Lung (tissue), 12 donors: ENCODE measurements around the gene SSNA1. TPM values are rescaled to one million over a fixed set of nuclear protein-coding genes. Genes with fewer than 3 reads are reported as not detected.
A peak's percentile ranks its signal among the peaks of the same experiment; 100 is the strongest.

ENCODE experiments used
- ATAC-seq: fragments of 200-7000 bp; cut with Tn5 transposase; one replicate; pipeline ENCODE4 v1.9.1; 2020; ENCODE audit warnings: moderate number of reproducible peaks; ENCODE audit not compliant: insufficient read depth, low FRiP score
- DNase-seq, 3 donors: peaks; one replicate each; pipeline ENCODE4 v3.0.0-alpha.2; 2013 to 2017
- H3K27ac ChIP-seq, 2 donors: one replicate each; pipeline ENCODE4 v1.5.1; 2013; ENCODE audit warnings: mild to moderate bottlenecking in 2 of 2, moderate library complexity in 2 of 2, control low read depth in 1 of 2, inconsistent platforms in 1 of 2, low read depth in 1 of 2, low read length in 1 of 2
- H3K27me3 ChIP-seq, 3 donors: one replicate each; pipeline ENCODE4 v1.5.1; 2013; ENCODE audit warnings: low read length in 2 of 3; ENCODE audit not compliant: control insufficient read depth in 3 of 3, insufficient read depth in 3 of 3
- H3K36me3 ChIP-seq, 4 donors: one replicate each; pipeline ENCODE4 v1.5.1; 2013; ENCODE audit warnings: low read length in 4 of 4, mild to moderate bottlenecking in 1 of 4, moderate library complexity in 1 of 4; ENCODE audit not compliant: control insufficient read depth in 4 of 4, insufficient read depth in 4 of 4
- H3K4me1 ChIP-seq, 5 donors: one replicate each; pipeline ENCODE4 v1.5.1; 2013; ENCODE audit warnings: low read length in 5 of 5, mild to moderate bottlenecking in 2 of 5, moderate library complexity in 1 of 5; ENCODE audit not compliant: control insufficient read depth in 5 of 5, insufficient read depth in 5 of 5
- H3K4me3 ChIP-seq: one replicate; pipeline ENCODE4 v1.5.1; 2013; ENCODE audit warnings: mild to moderate bottlenecking, control low read depth, moderate library complexity
- H3K9ac ChIP-seq, 2 donors: one replicate each; pipeline ENCODE4 v1.5.1; 2013; ENCODE audit warnings: low read length in 2 of 2, control low read depth in 1 of 2; ENCODE audit not compliant: insufficient read depth in 1 of 2
- H3K9me3 ChIP-seq, 4 donors: one replicate each; pipeline ENCODE4 v1.5.1; 2013; ENCODE audit warnings: low read length in 3 of 4, mild to moderate bottlenecking in 1 of 4, moderate library complexity in 1 of 4; ENCODE audit not compliant: control insufficient read depth in 4 of 4, insufficient read depth in 3 of 4
- WGBS, 2 donors: extraction: QIAGEN DNeasy Blood & Tissue Kit; methylation state at CpG; one replicate each; pipeline ENCODE4 v1.1.7; 2013; 5-methylcytosine and 5-hydroxymethylcytosine counted together
- polyA plus RNA-seq, 2 donors: library from polyadenylated mRNA; stranded (reverse); fragments of 200-250 nt; gene quantifications; one replicate each; pipeline ENCODE4 v1.2.1, GENCODE V29; 2013
- total RNA-seq, 2 donors: library from RNA; depleted of rRNA in 1 of 2; stranded (reverse); fragments of >200 nt in 1 of 2; gene quantifications; one replicate each; pipeline ENCODE4 v1.2.1, GENCODE V29; 2014 to 2021
- TF ChIP-seq, protein P1 (sequence below): IDR thresholded peaks from 2 replicates; pipeline ENCODE4 v1.5.1; 2012; ENCODE audit warnings: mild to moderate bottlenecking; ENCODE audit errors: control extremely low read depth, extremely low read depth
- donor health status: control.
- donor health status: control.
- donor health status: Bipolar disorder and iron deficiency.
- donor health status: healthy.
- donor health status: DM: yes; HTN: yes; CAD: no.

The SSNA1 gene
- total and polyA plus RNA-seq, 4 donors = 40.8 to 144 (median 101) TPM

DNA sequence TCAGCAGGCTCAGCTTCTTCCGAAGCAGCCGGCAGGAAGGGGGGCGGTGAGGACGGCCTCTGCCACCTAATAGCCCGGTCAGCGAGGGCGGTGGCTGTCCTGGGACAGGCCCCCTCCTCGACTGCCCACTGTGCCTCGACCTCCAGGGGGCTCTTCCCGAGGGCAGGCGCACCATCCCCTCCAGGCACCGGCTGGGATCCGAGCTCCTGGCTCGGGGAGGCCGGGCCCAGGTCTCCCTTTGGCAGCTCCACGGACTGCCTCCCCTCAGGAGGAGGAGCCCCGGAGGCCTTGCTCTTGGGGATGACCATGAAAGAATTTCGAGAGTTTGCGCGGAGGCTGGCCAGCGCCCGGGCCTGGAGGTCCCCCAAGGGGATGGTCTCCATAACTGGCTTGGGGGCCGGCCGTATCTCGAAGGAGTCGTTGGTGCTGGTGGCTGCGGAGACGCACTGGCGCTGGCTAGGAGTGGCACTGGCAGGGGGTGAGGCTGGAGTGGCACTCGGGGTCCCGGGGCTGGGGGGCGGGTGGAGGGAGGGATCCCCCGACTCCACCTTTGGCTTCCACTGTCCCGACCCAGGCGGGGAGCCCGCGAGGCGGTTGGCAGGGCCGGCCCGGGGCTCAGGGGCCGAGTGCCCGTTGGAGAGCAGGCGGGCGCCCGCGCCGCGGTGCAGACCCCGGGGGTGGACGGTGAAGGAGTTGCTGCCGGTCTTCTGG is 11.1 kb downstream of the SSNA1 start:
- TF ChIP-seq, protein P1, sequence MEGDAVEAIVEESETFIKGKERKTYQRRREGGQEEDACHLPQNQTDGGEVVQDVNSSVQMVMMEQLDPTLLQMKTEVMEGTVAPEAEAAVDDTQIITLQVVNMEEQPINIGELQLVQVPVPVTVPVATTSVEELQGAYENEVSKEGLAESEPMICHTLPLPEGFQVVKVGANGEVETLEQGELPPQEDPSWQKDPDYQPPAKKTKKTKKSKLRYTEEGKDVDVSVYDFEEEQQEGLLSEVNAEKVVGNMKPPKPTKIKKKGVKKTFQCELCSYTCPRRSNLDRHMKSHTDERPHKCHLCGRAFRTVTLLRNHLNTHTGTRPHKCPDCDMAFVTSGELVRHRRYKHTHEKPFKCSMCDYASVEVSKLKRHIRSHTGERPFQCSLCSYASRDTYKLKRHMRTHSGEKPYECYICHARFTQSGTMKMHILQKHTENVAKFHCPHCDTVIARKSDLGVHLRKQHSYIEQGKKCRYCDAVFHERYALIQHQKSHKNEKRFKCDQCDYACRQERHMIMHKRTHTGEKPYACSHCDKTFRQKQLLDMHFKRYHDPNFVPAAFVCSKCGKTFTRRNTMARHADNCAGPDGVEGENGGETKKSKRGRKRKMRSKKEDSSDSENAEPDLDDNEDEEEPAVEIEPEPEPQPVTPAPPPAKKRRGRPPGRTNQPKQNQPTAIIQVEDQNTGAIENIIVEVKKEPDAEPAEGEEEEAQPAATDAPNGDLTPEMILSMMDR = no peak
- no peaks in the 10 kb centered on the region for H3K27me3 ChIP-seq
- H3K4me1 ChIP-seq = peaks cover 6 to 30% (median 19%) of the 10 kb centered on the region in 5 donors
- peak overlapping the region; percentile 25 for H3K4me3 ChIP-seq
- DNase-seq = peak in 1 of 3 donors; percentile 18
- WGBS, 2 donors = 16 to 30% methylated on average over 44 to 51 of the region's 51 CpGs
- H3K27ac ChIP-seq = peak overlapping the region; percentile 21 to 89
- H3K9ac ChIP-seq = no peak overlapping the region
- H3K9me3 ChIP-seq = no peaks in the 10 kb centered on the region
- ATAC-seq = no peak
- peaks cover 0 to 8% (median 2%) of the 10 kb centered on the region in 4 donors for H3K36me3 ChIP-seq

DNA sequence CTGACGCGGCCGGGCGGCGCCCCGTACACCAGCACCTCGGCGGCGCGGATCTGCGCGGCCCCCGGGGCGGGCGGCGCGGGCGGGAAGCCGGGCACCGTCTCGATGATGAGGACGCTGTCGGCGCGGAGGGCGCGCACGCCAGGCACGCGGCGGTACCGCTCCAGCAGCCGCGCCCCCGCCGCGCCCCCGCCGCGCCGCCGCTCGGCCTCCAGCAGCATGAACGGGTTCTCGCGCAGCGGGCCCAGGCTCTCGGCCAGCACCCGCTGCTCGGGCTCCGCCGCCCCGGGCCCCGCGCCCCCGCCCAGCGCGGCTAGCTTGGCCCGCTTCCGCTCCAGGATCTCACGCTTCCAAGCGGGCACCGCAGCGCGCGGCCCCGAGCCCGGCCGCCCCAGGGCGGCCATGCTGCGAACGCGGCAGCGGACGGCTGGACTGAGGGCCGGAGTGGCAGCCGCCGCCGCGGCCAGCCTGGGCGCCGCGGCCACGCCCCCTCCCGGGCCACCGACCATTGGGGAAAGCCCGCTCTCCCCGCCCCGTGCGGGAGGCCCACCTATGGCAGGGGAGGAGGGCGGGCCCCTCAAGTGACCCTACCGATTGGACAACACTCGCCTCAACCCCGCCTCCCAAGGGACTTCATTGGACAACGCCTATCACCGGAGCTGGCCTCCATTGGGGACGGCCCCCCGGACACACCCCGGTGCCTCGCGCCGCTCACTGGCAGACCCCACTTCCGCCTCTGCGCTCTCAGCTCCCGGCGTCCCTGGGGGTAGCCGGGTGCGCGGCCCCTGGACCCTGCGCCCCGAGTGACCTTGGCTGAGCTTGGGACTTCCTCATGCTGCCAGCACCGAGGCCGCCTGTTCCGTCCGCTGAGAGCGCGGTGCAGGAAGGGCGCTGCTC is 12.1 kb downstream of the SSNA1 start, which contains the start of gene TPRN:
TPRN (minus strand) TSS at position 431 of the 894 bp plus-strand sequence; CDS start at position 401, 30 bp downstream.
- Histone ChIP-seq H3K27ac (peak within 1 kb of the TSS; percentile 81 to 97), H3K4me1 (peaks cover 7 to 33% (median 21%) of the 10 kb centered on the region in 5 donors), H3K27me3 (no peaks in the 10 kb centered on the region), H3K9me3 (peaks cover 0 to 2% (median 0%) of the 10 kb centered on the region in 4 donors), H3K9ac (no peak within 1 kb of the TSS), H3K4me3 (peak within 1 kb of the TSS; percentile 78), H3K36me3 (peaks cover 0 to 8% (median 4%) of the 10 kb centered on the region in 4 donors)
- ATAC-seq = peak; percentile 96
- peak; percentile 99 to 100 (median 99) for DNase-seq
- WGBS, 2 donors = 1% methylated on average over 66 to 118 of the region's 118 CpGs
- TF ChIP-seq, protein P1 = no peak

DNA sequence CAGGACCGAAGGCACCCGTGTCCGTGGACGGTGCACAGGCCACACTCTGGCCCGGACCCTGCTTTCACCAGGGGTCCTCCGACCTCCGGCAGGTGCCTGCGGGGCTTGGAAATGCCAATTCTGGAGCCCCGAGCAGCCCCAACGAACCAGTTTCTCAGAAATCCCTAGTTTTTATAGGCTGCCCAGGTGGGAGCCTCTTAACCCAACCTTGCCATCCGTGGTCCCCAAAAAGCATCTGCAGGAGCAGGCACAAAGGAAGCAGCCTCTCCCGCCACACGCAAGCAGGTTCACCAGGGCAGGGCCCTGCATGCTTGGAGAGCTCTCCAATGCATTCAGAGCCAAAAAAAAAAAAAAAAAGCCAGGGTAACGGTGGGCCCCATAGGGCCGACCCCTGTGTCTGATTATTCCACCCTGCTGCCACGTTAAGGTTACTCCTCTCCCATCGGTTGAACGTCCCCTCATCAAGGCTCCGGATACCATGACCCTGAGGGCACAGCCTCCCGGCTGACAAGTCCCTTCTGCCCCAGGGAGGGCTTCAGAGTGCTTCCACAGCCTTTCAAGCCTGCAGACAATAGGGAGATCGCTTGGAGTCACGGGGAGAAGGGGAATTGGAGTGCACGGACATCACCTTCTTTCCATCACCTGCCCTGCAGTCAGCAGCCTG is 12.9 kb downstream of the SSNA1 start:
- Histone ChIP-seq H3K36me3 (peaks cover 0 to 8% (median 4%) of the 10 kb centered on the region in 4 donors), H3K27me3 (no peaks in the 10 kb centered on the region), H3K9ac (no peak overlapping the region), H3K9me3 (peaks cover 0 to 2% (median 0%) of the 10 kb centered on the region in 4 donors), H3K27ac (peak overlapping the region; percentile 77 to 97), H3K4me1 (peaks cover 10 to 39% (median 23%) of the 10 kb centered on the region in 5 donors), H3K4me3 (peak overlapping the region; percentile 78)
- TF ChIP-seq, protein P1 = no peak
- WGBS, 2 donors = 21 to 22% methylated on average over 23 of the region's 23 CpGs
- DNase-seq (no peak), ATAC-seq (no peak)
